Activated T-helper 1 cell treated with anti-CD3 and anti-CD28 coated beads, Interleukin-12 subunit alpha, Interleukin-12 subunit beta, Interleukin-2, Interleukin-4 antibody, amounts not matched to agents 30 ng/mL and 10 ng/mL and 1 ng/mL, durations not matched to agents 14 hours and 24 hours and 36 hours (primary cell): ENCODE results near the gene WLS. TPM values are rescaled to one million over a fixed set of nuclear protein-coding genes. Genes with fewer than 3 reads are reported as not detected.
"Not testable (repeated sequence)": the region's sequence is repeated elsewhere in the genome, so short reads cannot be mapped to it uniquely, and the experiment has no call there.

Experiments used
- DNase-seq: peaks from one replicate; pipeline ENCODE4 v3.0.0; 2021; ENCODE audit warnings: low spot score
- H3K27ac Mint-ChIP-seq: one replicate; pipeline ENCODE4 v1.8.0; 2021; ENCODE audit warnings: mild to moderate bottlenecking, mixed read lengths
- H3K27me3 Mint-ChIP-seq: one replicate; pipeline ENCODE4 v1.8.0; 2022; ENCODE audit warnings: mild to moderate bottlenecking, moderate library complexity, mixed read lengths; ENCODE audit not compliant: insufficient read depth
- H3K36me3 Mint-ChIP-seq: one replicate; pipeline ENCODE4 v1.8.0; 2021; ENCODE audit warnings: low read depth, mixed read lengths
- H3K4me1 Mint-ChIP-seq: one replicate; pipeline ENCODE4 v1.8.0; 2021; ENCODE audit warnings: low read depth, mixed read lengths
- H3K4me3 Mint-ChIP-seq: one replicate; pipeline ENCODE4 v1.8.0; 2021; ENCODE audit warnings: mild to moderate bottlenecking, moderate library complexity, mixed read lengths
- H3K9me3 Mint-ChIP-seq: one replicate; pipeline ENCODE4 v1.8.0; 2021; ENCODE audit warnings: mixed read lengths
- intact Hi-C: fragments of 100-400 bp; cut with micrococcal nuclease; formaldehyde crosslinking; loops from one replicate; pipeline ENCODE4 v1.15.1; 2024
- total RNA-seq: library from RNA; stranded (reverse); gene quantifications from 2 replicates; pipeline ENCODE4 v1.2.3, GENCODE V29; 2022

Gene WLS
- total RNA-seq, 1 donor from 2014 or later = 0.70 TPM

DNA sequence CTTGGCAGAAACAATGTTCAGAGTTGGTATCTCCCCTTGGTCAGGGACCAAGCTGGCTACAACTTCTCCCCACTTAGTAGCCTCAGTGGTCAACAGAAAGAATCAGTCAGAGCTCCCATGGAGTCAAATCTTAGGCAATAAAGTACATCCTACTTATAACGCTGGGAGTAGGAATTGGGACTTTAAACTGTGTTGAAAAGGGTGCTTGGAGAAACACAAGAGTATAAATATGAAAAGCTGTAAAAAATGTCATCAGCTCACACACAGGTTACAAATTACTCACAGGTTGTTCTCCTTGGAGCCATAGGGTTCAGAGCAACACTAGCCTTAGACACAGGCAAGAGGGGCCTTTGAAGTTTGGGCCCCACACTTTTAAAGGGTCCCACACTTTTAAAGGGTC lies 67.4 kb downstream of the WLS start:
- H3K9me3 Mint-ChIP-seq = no peaks in the 10 kb centered on the region
- H3K27ac Mint-ChIP-seq = no peak overlapping the region
- H3K4me1 Mint-ChIP-seq = no peaks in the 10 kb centered on the region
- H3K27me3 Mint-ChIP-seq = peaks cover 2% of the 10 kb centered on the region
- no peak overlapping the region for H3K4me3 Mint-ChIP-seq
- DNase-seq = no peak
- intact Hi-C loops = no loop called here
- H3K36me3 Mint-ChIP-seq = no peaks in the 10 kb centered on the region

DNA sequence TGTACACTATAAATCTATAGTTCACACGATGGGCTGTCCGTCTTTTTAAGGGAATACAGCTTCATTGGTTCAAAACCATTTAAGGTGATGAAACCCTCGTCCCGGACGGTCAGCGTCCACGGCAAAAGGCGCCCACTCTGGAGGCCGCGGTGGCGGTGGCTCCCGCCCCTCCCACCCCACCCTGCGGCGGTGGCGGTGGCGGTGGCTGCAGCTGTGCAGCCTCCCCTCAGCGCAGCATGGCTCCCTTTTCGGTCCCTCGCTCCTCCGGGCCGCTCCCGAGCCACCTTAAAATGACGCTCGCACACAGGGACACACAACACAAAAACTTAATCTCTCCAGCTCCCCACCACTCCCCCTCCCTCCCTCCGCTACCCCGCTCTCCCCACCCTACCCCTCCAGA lies 69.1 kb downstream of the WLS start:
- Mint-ChIP-seq H3K27me3 (peaks cover 2% of the 10 kb centered on the region), H3K9me3 (no peaks in the 10 kb centered on the region), H3K36me3 (no peaks in the 10 kb centered on the region), H3K27ac (no peak overlapping the region), H3K4me3 (no peak overlapping the region), H3K4me1 (no peaks in the 10 kb centered on the region)
- no peak for DNase-seq
- intact Hi-C loops = no loop called here

DNA sequence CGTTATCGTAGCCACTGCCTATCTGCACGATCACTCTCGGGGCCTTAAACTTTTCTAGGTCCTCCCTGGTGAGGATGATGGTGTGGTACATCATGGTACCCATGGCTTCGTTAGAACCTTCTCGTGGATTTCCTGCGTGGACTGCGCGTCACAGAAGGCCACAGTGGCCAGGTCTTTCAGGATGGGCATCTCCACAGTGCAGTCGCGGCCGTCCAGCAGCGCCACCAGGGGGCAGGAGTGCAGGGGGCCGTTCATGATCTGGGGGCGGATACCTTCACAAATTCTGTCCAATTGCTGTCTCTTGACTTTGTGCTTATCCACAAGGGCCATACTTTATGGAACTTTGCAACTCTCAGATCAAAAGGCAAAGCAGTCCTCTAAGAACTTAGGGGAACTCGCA lies 69.6 kb downstream of the WLS start:
- no peaks in the 10 kb centered on the region for H3K9me3 Mint-ChIP-seq
- no peak overlapping the region for H3K4me3 Mint-ChIP-seq
- intact Hi-C loops = no loop called here
- no peaks in the 10 kb centered on the region for H3K27me3 Mint-ChIP-seq
- H3K4me1 Mint-ChIP-seq = no peaks in the 10 kb centered on the region
- H3K27ac Mint-ChIP-seq = no peak overlapping the region
- no peak for DNase-seq
- no peaks in the 10 kb centered on the region for H3K36me3 Mint-ChIP-seq

DNA sequence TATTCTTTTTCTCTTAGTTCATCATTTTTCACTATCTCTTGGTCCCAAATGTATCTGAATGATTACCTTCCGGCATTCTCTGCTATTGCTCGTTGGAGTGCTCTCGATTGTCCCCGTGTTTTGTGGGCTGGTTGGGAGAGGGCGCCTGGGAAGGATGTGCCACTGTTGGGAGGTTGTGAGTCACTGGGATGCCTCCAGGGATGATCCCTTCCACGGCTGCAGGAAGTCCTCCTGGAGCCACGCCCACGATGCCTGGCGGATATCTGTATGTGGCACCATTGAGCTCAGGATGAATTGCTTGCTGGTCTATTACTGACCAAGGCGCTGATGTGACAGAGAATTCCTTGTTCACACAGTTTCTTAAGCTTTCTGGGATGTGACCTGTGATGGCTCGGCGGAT lies 70.7 kb downstream of the WLS start:
- H3K27ac Mint-ChIP-seq, H3K9me3 Mint-ChIP-seq, H3K4me1 Mint-ChIP-seq, DNase-seq, H3K36me3 Mint-ChIP-seq, H3K27me3 Mint-ChIP-seq, intact Hi-C loops, H3K4me3 Mint-ChIP-seq: not testable (repeated sequence)

DNA sequence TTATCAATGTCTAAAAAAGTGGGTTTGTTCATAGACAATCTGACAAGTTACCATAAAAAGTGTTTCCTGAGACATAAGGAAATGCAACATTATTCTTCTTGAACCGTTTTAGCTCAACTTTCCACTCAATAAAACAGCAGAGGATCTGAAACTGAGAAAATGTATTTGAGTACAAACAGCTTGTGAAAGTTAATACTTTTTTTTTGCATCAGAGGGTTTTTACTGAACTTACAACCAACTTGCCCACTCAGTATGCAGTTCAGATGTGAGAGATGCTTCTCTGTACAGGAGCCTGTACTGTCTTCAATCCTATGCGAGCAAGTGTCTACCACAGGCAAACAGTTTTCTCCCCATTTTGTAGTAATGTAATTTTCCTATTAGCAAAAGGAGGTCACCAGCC lies 71.4 kb downstream of the WLS start:
- H3K9me3 Mint-ChIP-seq, H3K4me3 Mint-ChIP-seq, H3K27ac Mint-ChIP-seq, DNase-seq, H3K36me3 Mint-ChIP-seq, intact Hi-C loops, H3K4me1 Mint-ChIP-seq, H3K27me3 Mint-ChIP-seq: not testable (repeated sequence)

DNA sequence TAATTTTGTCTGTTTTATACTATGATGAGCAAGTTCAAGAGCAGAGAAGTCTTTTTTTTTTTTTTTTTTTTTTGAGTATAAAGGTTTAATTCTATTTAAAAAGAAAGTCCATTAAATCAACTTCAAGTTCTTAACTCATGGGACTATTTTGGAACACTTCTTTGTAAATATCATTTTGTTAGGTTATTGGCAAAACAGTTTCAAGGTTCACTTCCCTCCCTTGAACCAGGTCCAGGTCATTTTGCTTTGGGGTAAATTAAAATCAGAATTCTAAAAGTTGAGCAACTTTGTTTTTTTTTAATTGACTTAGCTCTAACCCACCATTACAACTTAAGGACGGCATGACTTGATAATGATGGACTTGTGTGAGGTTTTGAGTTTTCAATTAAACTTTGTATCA lies 72.3 kb downstream of the WLS start:
- intact Hi-C loops = no loop called here
- H3K36me3 Mint-ChIP-seq = no peaks in the 10 kb centered on the region
- H3K27ac Mint-ChIP-seq = no peak overlapping the region
- H3K4me1 Mint-ChIP-seq = no peaks in the 10 kb centered on the region
- H3K9me3 Mint-ChIP-seq = no peaks in the 10 kb centered on the region
- DNase-seq = no peak
- H3K27me3 Mint-ChIP-seq = peaks cover 2% of the 10 kb centered on the region
- no peak overlapping the region for H3K4me3 Mint-ChIP-seq

DNA sequence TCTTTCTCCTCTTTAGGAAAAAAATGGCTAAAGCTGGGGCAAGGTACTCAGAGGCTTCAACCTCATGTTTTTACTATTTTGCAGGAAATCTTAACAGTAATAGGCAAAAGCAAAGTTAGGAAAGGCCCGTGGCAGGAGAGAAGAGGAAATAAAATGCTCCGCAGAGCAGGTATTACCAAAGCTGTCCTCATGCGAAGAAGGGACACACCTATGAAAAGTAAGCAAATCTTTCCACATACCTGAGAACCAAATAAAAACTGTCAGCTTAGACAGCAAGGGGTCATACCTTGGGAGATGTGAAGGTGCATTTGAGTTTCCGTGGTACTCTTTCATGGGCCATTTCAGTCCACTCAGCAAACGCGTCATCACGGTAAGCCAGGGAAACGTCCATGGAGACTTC lies 73.5 kb downstream of the WLS start:
- Mint-ChIP-seq H3K27me3 (peaks cover 6% of the 10 kb centered on the region), H3K36me3 (no peaks in the 10 kb centered on the region), H3K9me3 (no peaks in the 10 kb centered on the region), H3K27ac (no peak overlapping the region), H3K4me3 (no peak overlapping the region), H3K4me1 (no peaks in the 10 kb centered on the region)
- no peak for DNase-seq
- intact Hi-C loops = no loop called here

DNA sequence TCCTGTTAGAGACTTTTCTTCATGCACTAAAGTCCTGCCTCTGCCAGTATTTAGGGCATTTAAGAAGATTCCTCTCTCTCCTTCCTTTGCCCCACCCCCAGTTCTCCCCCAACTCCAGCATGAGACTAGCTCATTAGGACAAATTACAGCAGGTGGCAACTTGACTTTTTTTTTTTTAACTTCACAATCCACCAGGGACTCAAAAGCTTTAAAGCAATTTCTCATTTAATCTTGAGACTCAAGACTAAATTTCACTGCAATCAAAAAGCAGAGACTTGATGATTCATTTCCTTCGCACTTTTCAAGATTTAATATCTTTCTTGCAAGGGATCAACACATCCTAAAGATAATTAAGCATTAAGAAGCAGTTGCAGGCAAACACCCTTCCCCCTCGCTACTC lies 74.9 kb downstream of the WLS start:
- Mint-ChIP-seq H3K4me3 (no peak overlapping the region), H3K27ac (no peak overlapping the region), H3K36me3 (no peaks in the 10 kb centered on the region), H3K9me3 (no peaks in the 10 kb centered on the region), H3K27me3 (peaks cover 6% of the 10 kb centered on the region), H3K4me1 (no peaks in the 10 kb centered on the region)
- no peak for DNase-seq
- intact Hi-C loops = no loop called here

DNA sequence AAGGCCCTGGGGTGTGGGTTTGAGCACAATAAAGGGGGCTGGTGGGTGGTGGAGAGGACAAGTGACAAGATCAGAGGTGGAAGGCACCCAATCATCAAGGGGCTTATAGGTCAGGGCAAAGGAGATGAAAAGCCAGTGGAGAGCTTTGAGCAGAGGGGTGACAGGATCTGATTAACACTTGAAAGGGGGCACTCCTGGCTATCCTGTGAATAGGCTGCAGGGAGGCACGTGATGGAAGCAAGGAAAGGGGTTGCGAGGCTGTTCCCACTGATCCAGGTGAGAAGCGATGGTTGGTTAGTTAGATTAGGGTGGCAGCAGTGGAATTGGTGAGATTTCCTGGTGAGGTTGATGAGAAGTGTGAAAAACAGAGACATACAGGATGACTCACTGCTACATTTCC lies 80.6 kb downstream of the WLS start:
- H3K27ac Mint-ChIP-seq = no peak overlapping the region
- intact Hi-C loops = no loop called here
- H3K4me3 Mint-ChIP-seq = no peak overlapping the region

DNA sequence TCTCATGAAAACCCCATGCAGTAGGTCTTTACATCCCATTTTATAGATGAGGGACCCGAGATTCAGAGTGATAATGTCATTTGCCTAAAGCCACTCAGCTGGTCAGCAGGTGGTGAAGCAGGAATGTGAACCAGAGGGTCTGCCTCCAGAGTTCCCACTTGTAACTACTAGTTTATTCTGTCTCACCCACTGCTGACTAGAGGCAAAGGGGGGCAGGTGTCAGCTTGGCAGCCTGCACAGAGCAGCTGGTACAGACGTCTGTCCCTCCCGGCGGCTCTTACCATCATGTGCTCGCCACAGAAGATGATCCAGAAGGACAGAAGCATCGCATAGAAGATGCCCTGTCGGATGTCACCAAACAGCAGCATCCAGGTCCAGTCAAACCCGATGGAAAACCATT lies 82.4 kb downstream of the WLS start:
- Mint-ChIP-seq H3K27me3 (peaks cover 4% of the 10 kb centered on the region), H3K27ac (no peak overlapping the region), H3K9me3 (no peaks in the 10 kb centered on the region), H3K4me3 (no peak overlapping the region), H3K36me3 (no peaks in the 10 kb centered on the region), H3K4me1 (no peaks in the 10 kb centered on the region)
- intact Hi-C loops = no loop called here
- no peak for DNase-seq

More for the DNA sequence above, 80.6 kb downstream of the WLS start:
- Mint-ChIP-seq H3K4me1 (no peaks in the 10 kb centered on the region), H3K36me3 (no peaks in the 10 kb centered on the region), H3K27me3 (peaks cover 4% of the 10 kb centered on the region), H3K9me3 (no peaks in the 10 kb centered on the region)
- DNase-seq = no peak

DNA sequence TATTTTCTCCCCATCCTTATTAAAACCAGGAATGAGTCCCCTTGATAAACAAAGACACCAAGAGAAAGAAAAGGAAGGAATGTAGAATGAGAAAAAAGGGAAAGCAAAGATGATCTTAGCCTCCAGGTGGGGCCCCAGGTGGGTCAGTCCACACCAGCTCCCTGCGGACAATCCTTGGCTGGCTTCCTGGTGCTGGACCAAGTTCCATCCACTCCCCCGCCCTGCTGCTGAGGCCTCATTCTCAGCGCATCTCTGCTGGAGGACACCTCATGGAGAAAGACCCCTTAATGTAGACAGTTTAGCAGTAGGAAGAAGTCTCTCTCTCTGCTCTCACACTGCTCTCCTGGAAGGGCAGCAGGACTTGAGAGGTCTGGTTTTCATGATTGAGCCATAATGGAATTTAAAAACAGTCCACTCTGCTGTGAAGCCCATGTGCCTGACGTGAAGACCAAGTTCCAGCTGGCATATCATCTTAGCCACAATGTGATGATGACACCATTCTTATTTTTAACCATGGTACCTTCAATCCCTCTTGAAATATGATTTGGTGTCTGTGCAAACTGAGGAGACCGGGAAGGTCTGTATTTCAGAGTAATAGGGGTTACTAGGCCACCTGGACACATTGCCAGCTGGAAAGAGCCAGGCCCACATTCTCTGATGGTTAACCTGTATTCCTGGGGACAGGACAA lies 83.1 kb downstream of the WLS start:
- H3K27ac Mint-ChIP-seq = no peak overlapping the region
- no peak for DNase-seq
- H3K4me1 Mint-ChIP-seq = no peaks in the 10 kb centered on the region
- intact Hi-C loops = no loop called here
- H3K4me3 Mint-ChIP-seq = no peak overlapping the region
- no peaks in the 10 kb centered on the region for H3K9me3 Mint-ChIP-seq
- peaks cover 1% of the 10 kb centered on the region for H3K27me3 Mint-ChIP-seq
- H3K36me3 Mint-ChIP-seq = no peaks in the 10 kb centered on the region

DNA sequence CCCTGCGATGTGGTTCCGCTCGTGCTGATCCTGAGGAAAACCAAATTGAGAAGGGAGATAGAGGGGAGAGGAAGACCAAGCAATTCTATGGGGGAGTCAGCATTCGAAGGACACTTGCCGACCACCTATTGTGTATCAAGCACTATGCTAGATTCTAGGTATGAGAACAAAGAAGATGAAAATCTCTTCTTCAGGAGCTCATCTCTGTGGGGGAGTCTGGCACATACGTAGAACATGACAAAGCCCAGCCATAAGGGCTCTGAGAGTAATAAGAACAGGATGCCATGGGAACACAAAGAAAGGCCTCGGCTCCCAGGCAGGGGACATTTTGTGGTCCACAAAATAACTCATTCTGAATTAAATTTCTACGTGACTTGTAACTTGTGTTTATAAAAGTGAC lies 83.7 kb downstream of the WLS start:
- intact Hi-C loops = no loop called here

DNA sequence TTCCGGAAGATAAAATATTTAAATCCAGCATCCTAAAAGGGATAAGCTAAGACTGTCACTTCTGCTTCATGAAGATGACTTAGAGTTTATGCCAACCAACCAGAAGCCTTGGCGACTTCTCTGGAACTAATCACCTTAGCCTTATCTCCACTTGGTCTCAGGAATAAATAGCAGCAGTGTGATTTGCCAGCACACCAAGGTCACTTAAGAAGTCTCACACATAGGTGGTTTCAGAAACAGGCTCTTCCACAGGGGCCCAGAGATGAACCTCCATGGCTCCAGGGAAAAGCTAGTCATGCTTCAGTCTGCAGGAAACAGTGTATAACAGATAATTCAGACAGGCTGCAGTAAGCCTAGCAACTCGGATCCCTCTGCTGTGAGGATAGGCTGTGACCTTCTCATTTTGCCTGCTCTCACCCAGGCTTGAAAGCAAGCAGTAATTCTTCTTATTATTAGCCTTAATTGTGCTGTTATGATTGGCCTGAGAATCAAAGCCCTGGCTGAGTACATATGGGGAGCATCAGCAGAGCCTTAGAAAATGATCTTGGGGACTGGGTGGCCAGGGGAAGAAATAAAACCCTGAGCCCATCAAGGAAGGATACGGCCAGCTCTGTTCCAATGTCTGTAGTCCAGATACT lies 84.7 kb downstream of the WLS start:
- Mint-ChIP-seq H3K4me3 (no peak overlapping the region), H3K27me3 (peaks cover 1% of the 10 kb centered on the region), H3K36me3 (no peaks in the 10 kb centered on the region), H3K27ac (no peak overlapping the region), H3K9me3 (no peaks in the 10 kb centered on the region), H3K4me1 (no peaks in the 10 kb centered on the region)
- intact Hi-C loops = no loop called here
- DNase-seq = no peak

More for the DNA sequence above, 83.7 kb downstream of the WLS start:
- DNase-seq = no peak
- H3K27ac Mint-ChIP-seq = no peak overlapping the region
- H3K9me3 Mint-ChIP-seq = no peaks in the 10 kb centered on the region
- H3K27me3 Mint-ChIP-seq = peaks cover 1% of the 10 kb centered on the region
- H3K4me3 Mint-ChIP-seq = no peak overlapping the region
- no peaks in the 10 kb centered on the region for H3K4me1 Mint-ChIP-seq
- H3K36me3 Mint-ChIP-seq = no peaks in the 10 kb centered on the region
